HEK293 (cell line): ENCODE data around the gene SH3RF3.
A peak's percentile ranks its signal among the peaks of the same experiment; 100 is the strongest.

Experiments used
- CTCF ChIA-PET: fragments of 350-600 bp; formaldehyde crosslinking; extraction: SDS; loops from one replicate; lab custom pipeline; 2021; ENCODE audit warnings: antibody characterized with exemption; lab: Yijun Ruan, JAX
- POLR2A ChIA-PET: fragments of 300-600 bp; formaldehyde crosslinking; extraction: SDS; loops from one replicate; lab custom pipeline; 2020; ENCODE audit warnings: antibody characterized with exemption, inconsistent platforms; lab: Yijun Ruan, JAX
- H3K27ac ChIP-seq: fragments of 200-500 bp; sonication (Bioruptor generic); 2 replicates; pipeline ENCODE4 v1.5.1; 2014; ENCODE audit warnings: low read depth, low read length, control low read depth, inconsistent platforms; ENCODE audit errors: extremely low read depth
- H3K36me3 ChIP-seq, 2 experiments: fragments of 200-500 bp in 1 of 2; sonication (Bioruptor generic) in 1 of 2; 1 replicate in 1 of 2; 2 replicates in 1 of 2; pipeline ENCODE4 v1.5.1; 2014 to 2017; ENCODE audit warnings: inconsistent platforms in 2 of 2, low read length in 2 of 2; ENCODE audit not compliant: control insufficient read depth in 2 of 2, insufficient read depth in 1 of 2
- H3K4me1 ChIP-seq: fragments of 200-500 bp; sonication (Bioruptor generic); 2 replicates; pipeline ENCODE4 v1.5.1; 2014; ENCODE audit warnings: mild to moderate bottlenecking, low read length, inconsistent platforms; ENCODE audit not compliant: control insufficient read depth, insufficient read depth
- H3K4me3 ChIP-seq: 2 replicates; pipeline ENCODE4 v1.5.1; 2011; ENCODE audit warnings: low read depth, mild to moderate bottlenecking, control low read depth, low read length, moderate library complexity
- H3K9me3 ChIP-seq: fragments of 200-500 bp; sonication (Bioruptor generic); 2 replicates; pipeline ENCODE4 v1.5.1; 2014; ENCODE audit warnings: low read depth, low read length, inconsistent platforms; ENCODE audit not compliant: control insufficient read depth, insufficient read depth
- EGR2 ChIP-seq: fragments of 450-650 bp; formaldehyde crosslinking; IDR thresholded peaks from 2 replicates; pipeline ENCODE4 v1.5.1; 2016; ENCODE audit warnings: low read depth, missing biosample characterization, missing genetic modification characterization
- FEZF1 ChIP-seq: fragments of 450-650 bp; formaldehyde crosslinking; IDR thresholded peaks from 2 replicates; pipeline ENCODE4 v1.5.1; 2016; ENCODE audit warnings: missing biosample characterization, missing genetic modification characterization
- KLF16 ChIP-seq: fragments of 450-650 bp; formaldehyde crosslinking; IDR thresholded peaks from 2 replicates; pipeline ENCODE4 v1.5.1; 2017; ENCODE audit warnings: missing biosample characterization, missing genetic modification characterization
- RBAK ChIP-seq: fragments of 450-650 bp; formaldehyde crosslinking; IDR thresholded peaks from 2 replicates; pipeline ENCODE4 v1.5.1; 2016; ENCODE audit warnings: missing biosample characterization, missing genetic modification characterization
- SP2 ChIP-seq: fragments of 450-650 bp; formaldehyde crosslinking; IDR thresholded peaks from 2 replicates; pipeline ENCODE4 v1.5.1; 2016; ENCODE audit warnings: missing biosample characterization, missing genetic modification characterization
- ZBTB21 ChIP-seq: fragments of 450-650 bp; formaldehyde crosslinking; IDR thresholded peaks from 2 replicates; pipeline ENCODE4 v1.5.1; 2017; ENCODE audit warnings: missing biosample characterization, missing genetic modification characterization
- ZBTB49 ChIP-seq: fragments of 450-650 bp; formaldehyde crosslinking; IDR thresholded peaks from 2 replicates; pipeline ENCODE4 v1.5.1; 2016; ENCODE audit warnings: missing biosample characterization, missing genetic modification characterization, low read depth
- ZBTB6 ChIP-seq: fragments of 450-650 bp; formaldehyde crosslinking; IDR thresholded peaks from 2 replicates; pipeline ENCODE4 v1.5.1; 2017; ENCODE audit warnings: missing biosample characterization, missing genetic modification characterization
- ZEB2 ChIP-seq: fragments of 450-650 bp; formaldehyde crosslinking; IDR thresholded peaks from 2 replicates; pipeline ENCODE4 v1.5.1; 2016; ENCODE audit warnings: missing biosample characterization, missing genetic modification characterization
- ZFP69B ChIP-seq: fragments of 450-650 bp; formaldehyde crosslinking; IDR thresholded peaks from 2 replicates; pipeline ENCODE4 v1.5.1; 2016; ENCODE audit warnings: missing biosample characterization, missing genetic modification characterization
- ZNF10 ChIP-seq: fragments of 450-650 bp; formaldehyde crosslinking; IDR thresholded peaks from 2 replicates; pipeline ENCODE4 v1.5.1; 2017; ENCODE audit warnings: missing biosample characterization, missing genetic modification characterization
- ZNF175 ChIP-seq: fragments of 450-650 bp; formaldehyde crosslinking; IDR thresholded peaks from 2 replicates; pipeline ENCODE4 v1.5.1; 2016; ENCODE audit warnings: missing biosample characterization, missing genetic modification characterization
- ZNF202 ChIP-seq: fragments of 450-650 bp; formaldehyde crosslinking; IDR thresholded peaks from 2 replicates; pipeline ENCODE4 v1.5.1; 2016; ENCODE audit warnings: missing biosample characterization, missing genetic modification characterization, borderline replicate concordance
- ZNF335 ChIP-seq: fragments of 450-650 bp; formaldehyde crosslinking; conservative IDR thresholded peaks from 2 replicates; pipeline ENCODE4 v1.5.1; 2016; ENCODE audit warnings: missing biosample characterization, missing genetic modification characterization
- ZNF600 ChIP-seq: fragments of 450-650 bp; formaldehyde crosslinking; IDR thresholded peaks from 2 replicates; pipeline ENCODE4 v1.5.1; 2016; ENCODE audit warnings: missing biosample characterization, missing genetic modification characterization
- ZNF658 ChIP-seq: fragments of 450-650 bp; formaldehyde crosslinking; IDR thresholded peaks from 2 replicates; pipeline ENCODE4; 2016; ENCODE audit warnings: missing biosample characterization, missing genetic modification characterization
- ZNF830 ChIP-seq: fragments of 450-650 bp; IDR thresholded peaks from 2 replicates; pipeline ENCODE4 v1.5.0; 2018; ENCODE audit warnings: missing biosample characterization, missing genetic modification characterization, low read depth, mild to moderate bottlenecking, moderate library complexity
- TF ChIP-seq, protein P1 (sequence below): fragments of 450-650 bp; formaldehyde crosslinking; IDR thresholded peaks from 2 replicates; pipeline ENCODE4 v1.5.1; 2016; ENCODE audit warnings: missing biosample characterization, missing genetic modification characterization, borderline replicate concordance
- TF ChIP-seq, protein P2 (sequence below): fragments of 450-650 bp; formaldehyde crosslinking; IDR thresholded peaks from 2 replicates; pipeline ENCODE4 v1.5.1; 2016; ENCODE audit warnings: missing biosample characterization, missing genetic modification characterization
- TF ChIP-seq, protein P3 (sequence below): fragments of 450-650 bp; formaldehyde crosslinking; IDR thresholded peaks from 2 replicates; pipeline ENCODE4 v1.5.1; 2016; ENCODE audit warnings: missing biosample characterization, missing genetic modification characterization

Gene SH3RF3

DNA sequence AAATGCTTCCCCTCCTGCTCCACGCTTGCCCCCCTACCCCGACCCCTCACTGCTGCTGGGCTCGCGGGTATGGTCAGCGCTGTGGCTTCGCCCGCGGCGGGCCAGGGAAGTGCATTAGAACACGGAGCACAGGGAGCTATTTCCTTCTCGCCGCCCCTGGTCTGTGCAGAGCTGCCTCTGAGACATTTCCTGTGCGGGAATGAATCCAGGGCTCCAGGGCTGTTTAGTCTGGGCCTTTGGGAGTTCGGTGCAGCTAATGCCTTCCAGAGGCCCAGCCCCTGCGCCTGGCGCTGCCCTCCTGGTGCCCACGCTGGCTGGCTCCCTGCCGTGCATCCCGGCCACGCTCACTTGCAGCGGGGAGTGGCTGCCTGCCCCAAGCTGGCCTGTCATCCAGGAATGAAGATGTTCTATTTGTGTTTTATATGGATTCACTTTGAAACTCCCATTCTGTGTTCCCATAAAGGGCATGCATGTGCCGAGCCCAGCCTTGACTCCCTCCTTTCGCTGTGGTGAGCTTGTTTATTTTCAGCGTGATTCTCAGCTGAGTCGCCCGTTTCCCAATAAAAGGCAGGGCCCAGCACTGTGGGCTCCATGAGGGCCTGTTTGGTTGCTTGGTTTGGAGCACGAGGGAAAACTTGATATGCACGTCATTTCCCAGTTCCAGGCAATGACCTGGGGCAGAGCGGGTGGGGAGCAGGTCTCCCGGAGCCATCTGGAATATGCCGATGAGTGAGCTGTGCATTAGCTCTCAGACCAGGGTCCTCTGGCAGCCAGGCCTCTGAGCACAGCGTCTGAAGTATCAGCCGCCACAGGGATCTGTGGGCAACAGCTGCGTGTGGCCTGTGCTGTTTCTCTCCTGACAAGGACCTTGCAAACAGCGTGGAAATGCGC, 42.7 kb downstream of the SH3RF3 start:
- ChIA-PET POLR2A (no interaction called here), CTCF (interaction anchor here (0.6 to 0.7 kb wide), 5 partner anchors 81 to 338 kb away, joined by 3 to 4 read pairs (median 3); no protein-coding TSS in a partner anchor)
- Histone ChIP-seq H3K36me3 (no peaks in the 10 kb centered on the region), H3K9me3 (no peaks in the 10 kb centered on the region), H3K4me3 (no peak overlapping the region), H3K27ac (no peak overlapping the region), H3K4me1 (peaks cover 13% of the 10 kb centered on the region)
- TF ChIP-seq ZBTB49 (tag by site-specific recombination) (no peak), FEZF1 (tag by site-specific recombination) (peak; percentile 70), ZNF335 (tag by site-specific recombination) (no peak), ZBTB6 (tag by site-specific recombination) (no peak), ZEB2 (no peak), ZNF175 (tag by site-specific recombination) (no peak), ZNF600 (tag by site-specific recombination) (peak; percentile 63; the same call in 1 of the 2 replicates), ZNF830 (tag by site-specific recombination) (no peak), ZNF202 (tag by site-specific recombination) (no peak), KLF16 (no peak), RBAK (tag by site-specific recombination) (no peak), EGR2 (no peak), ZFP69B (tag by site-specific recombination) (peak; percentile 69; the same call in 1 of the 2 replicates), ZBTB21 (tag by site-specific recombination) (no peak), SP2 (tag by site-specific recombination) (no peak), ZNF658 (tag by site-specific recombination) (no peak), ZNF10 (tag by site-specific recombination) (no peak)
- TF ChIP-seq, protein P1, sequence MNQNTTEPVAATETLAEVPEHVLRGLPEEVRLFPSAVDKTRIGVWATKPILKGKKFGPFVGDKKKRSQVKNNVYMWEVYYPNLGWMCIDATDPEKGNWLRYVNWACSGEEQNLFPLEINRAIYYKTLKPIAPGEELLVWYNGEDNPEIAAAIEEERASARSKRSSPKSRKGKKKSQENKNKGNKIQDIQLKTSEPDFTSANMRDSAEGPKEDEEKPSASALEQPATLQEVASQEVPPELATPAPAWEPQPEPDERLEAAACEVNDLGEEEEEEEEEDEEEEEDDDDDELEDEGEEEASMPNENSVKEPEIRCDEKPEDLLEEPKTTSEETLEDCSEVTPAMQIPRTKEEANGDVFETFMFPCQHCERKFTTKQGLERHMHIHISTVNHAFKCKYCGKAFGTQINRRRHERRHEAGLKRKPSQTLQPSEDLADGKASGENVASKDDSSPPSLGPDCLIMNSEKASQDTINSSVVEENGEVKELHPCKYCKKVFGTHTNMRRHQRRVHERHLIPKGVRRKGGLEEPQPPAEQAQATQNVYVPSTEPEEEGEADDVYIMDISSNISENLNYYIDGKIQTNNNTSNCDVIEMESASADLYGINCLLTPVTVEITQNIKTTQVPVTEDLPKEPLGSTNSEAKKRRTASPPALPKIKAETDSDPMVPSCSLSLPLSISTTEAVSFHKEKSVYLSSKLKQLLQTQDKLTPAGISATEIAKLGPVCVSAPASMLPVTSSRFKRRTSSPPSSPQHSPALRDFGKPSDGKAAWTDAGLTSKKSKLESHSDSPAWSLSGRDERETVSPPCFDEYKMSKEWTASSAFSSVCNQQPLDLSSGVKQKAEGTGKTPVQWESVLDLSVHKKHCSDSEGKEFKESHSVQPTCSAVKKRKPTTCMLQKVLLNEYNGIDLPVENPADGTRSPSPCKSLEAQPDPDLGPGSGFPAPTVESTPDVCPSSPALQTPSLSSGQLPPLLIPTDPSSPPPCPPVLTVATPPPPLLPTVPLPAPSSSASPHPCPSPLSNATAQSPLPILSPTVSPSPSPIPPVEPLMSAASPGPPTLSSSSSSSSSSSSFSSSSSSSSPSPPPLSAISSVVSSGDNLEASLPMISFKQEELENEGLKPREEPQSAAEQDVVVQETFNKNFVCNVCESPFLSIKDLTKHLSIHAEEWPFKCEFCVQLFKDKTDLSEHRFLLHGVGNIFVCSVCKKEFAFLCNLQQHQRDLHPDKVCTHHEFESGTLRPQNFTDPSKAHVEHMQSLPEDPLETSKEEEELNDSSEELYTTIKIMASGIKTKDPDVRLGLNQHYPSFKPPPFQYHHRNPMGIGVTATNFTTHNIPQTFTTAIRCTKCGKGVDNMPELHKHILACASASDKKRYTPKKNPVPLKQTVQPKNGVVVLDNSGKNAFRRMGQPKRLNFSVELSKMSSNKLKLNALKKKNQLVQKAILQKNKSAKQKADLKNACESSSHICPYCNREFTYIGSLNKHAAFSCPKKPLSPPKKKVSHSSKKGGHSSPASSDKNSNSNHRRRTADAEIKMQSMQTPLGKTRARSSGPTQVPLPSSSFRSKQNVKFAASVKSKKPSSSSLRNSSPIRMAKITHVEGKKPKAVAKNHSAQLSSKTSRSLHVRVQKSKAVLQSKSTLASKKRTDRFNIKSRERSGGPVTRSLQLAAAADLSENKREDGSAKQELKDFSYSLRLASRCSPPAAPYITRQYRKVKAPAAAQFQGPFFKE (tag by site-specific recombination): no peak
- TF ChIP-seq, protein P2, sequence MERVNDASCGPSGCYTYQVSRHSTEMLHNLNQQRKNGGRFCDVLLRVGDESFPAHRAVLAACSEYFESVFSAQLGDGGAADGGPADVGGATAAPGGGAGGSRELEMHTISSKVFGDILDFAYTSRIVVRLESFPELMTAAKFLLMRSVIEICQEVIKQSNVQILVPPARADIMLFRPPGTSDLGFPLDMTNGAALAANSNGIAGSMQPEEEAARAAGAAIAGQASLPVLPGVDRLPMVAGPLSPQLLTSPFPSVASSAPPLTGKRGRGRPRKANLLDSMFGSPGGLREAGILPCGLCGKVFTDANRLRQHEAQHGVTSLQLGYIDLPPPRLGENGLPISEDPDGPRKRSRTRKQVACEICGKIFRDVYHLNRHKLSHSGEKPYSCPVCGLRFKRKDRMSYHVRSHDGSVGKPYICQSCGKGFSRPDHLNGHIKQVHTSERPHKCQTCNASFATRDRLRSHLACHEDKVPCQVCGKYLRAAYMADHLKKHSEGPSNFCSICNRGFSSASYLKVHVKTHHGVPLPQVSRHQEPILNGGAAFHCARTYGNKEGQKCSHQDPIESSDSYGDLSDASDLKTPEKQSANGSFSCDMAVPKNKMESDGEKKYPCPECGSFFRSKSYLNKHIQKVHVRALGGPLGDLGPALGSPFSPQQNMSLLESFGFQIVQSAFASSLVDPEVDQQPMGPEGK: no peak
- TF ChIP-seq, protein P3, sequence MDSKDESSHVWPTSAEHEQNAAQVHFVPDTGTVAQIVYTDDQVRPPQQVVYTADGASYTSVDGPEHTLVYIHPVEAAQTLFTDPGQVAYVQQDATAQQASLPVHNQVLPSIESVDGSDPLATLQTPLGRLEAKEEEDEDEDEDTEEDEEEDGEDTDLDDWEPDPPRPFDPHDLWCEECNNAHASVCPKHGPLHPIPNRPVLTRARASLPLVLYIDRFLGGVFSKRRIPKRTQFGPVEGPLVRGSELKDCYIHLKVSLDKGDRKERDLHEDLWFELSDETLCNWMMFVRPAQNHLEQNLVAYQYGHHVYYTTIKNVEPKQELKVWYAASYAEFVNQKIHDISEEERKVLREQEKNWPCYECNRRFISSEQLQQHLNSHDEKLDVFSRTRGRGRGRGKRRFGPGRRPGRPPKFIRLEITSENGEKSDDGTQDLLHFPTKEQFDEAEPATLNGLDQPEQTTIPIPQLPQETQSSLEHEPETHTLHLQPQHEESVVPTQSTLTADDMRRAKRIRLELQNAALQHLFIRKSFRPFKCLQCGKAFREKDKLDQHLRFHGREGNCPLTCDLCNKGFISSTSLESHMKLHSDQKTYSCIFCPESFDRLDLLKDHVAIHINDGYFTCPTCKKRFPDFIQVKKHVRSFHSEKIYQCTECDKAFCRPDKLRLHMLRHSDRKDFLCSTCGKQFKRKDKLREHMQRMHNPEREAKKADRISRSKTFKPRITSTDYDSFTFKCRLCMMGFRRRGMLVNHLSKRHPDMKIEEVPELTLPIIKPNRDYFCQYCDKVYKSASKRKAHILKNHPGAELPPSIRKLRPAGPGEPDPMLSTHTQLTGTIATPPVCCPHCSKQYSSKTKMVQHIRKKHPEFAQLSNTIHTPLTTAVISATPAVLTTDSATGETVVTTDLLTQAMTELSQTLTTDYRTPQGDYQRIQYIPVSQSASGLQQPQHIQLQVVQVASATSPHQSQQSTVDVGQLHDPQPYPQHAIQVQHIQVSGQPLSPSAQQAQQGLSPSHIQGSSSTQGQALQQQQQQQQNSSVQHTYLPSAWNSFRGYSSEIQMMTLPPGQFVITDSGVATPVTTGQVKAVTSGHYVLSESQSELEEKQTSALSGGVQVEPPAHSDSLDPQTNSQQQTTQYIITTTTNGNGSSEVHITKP (tag by site-specific recombination): no peak
